Measurements from ENCODE around the gene KIF26A. TPM values are rescaled to one million over a fixed set of nuclear protein-coding genes. Genes with fewer than 3 reads are reported as not detected.

KIF26A gene
- total and polyA plus RNA-seq, 2 of the 13 experiments (the other 11 are each of a cell fraction or from before 2014, with no cell fraction given): not detected

DNA sequence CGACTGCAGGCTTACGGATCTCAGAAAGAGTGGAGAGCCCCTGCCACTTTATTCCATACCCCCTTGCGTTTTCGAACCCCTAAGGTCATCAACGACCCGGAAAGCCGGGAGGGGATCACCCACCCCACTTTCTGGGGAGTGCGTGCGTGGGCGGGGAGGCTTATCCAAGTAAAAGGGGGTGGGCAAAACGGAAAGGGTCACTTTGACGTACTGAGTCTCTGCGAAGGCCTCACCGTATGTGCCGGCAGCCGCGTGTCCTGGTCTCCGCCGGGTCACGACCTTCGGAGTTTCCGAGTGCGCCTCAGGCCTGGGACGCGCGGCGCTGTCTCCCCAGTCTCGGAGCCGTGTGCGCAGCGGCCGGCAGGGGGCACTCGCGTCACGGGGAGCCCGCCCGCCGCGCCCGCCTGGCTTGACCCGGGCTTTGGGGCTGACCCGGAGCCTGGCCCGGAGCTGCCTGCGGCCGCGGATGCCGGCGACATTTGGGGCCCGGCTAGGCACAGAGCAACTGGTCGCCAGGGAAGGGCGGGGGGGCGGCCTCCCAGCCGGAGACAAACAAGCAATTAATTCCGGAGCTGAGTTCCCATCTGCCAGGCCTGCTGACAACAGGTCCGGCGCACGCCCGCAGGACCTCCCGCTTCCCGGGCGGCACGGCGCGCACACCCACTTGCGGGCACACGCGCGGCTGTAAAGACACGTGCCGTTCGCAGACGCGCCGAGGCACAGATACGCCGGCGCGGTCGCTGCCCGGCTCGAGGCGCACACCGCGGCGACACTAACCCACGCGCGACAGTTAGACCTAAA is 890 bp upstream of the KIF26A start:
- Histone ChIP-seq H3K36me3 (replicated peaks in 1 of 2; ENCODE audit: control insufficient read depth in 1 of 2, insufficient read depth in 2 of 2, low read length in 2 of 2) (no peaks in the 10 kb centered on the region), H3K9me3 (ENCODE audit: low read length) (no peaks in the 10 kb centered on the region), H3K9ac (ENCODE audit: insufficient read depth, low read depth, low read length) (no peak overlapping the region), H3K27ac (ENCODE audit: extremely low read length, insufficient read depth, low read length) (no peak overlapping the region), H3K27me3 (ENCODE audit: control insufficient read depth in 1 of 2, insufficient read depth in 2 of 2, low read length in 2 of 2) (peaks cover 8 to 58% of the 10 kb centered on the region in 2 experiments; a peak in 4 of 5 replicates), H3K4me1 (ENCODE audit: insufficient read depth, low read length) (no peaks in the 10 kb centered on the region), H3K79me2 (ENCODE audit: insufficient read depth, low read length) (no peaks in the 10 kb centered on the region), H4K20me1 (ENCODE audit: insufficient read depth, low read length) (0 out of 2 replicates have a peak, but pooled peaks cover 2% of the 10 kb centered on the region), H3K4me3 (replicated peaks in 1 of 3; ENCODE audit: insufficient read depth in 1 of 3, low read depth in 2 of 3, low read length in 3 of 3) (no peak overlapping the region; a peak in 1 of 6 replicates), H2AFZ (ENCODE audit: low read length) (no peak overlapping the region), H3K4me2 (ENCODE audit: low read depth, low read length) (peak overlapping the region; percentile 18; the same call in 1 of the 2 replicates)
- WGBS (ENCODE audit: low lambda C conversion rate): 20% methylated on average over 19 of the region's 88 CpGs
- no peak for FAIRE-seq
- peak; percentile 84 for ATAC-seq
- BruUV-seq (replicated peaks): no TSS peak
- ChIA-PET CTCF (ENCODE audit: low intra/inter-chr PET ratio, low total read pairs) (interaction anchor here (0.6 to 1.4 kb wide), 5 partner anchors 43 to 502 kb away, joined by 3 to 10 read pairs (median 4); no protein-coding TSS in a partner anchor), POLR2A (no interaction called here)
- DNase-seq (ENCODE audit: low spot score): peak; percentile 10
- intact Hi-C loops (cut with micrococcal nuclease; ENCODE audit: unreplicated experiment) (loop anchor here (1.0 kb wide), 1 partner anchor 427 kb away; no protein-coding TSS in a partner anchor), in situ Hi-C loops (cut with HindIII; ENCODE audit: extremely low pct_ligation_motif_present, low pct_unique_long_range_greater_than_20kb) (loop anchor here (5.0 kb wide), 2 partner anchors 425 to 505 kb away; no protein-coding TSS in a partner anchor)
- TF ChIP-seq ZKSCAN1 (IDR thresholded peaks at IDR 0.05; ENCODE audit: low read length) (no peak), ZNF414 (CRISPR knock-in tag; IDR thresholded peaks at IDR 0.05) (no peak), HNRNPH1 (optimal IDR thresholded peaks at IDR 0.05; ENCODE audit: low read depth, low read length) (no peak), JUN (CRISPR knock-in tag; IDR thresholded peaks at IDR 0.05) (no peak), HMGXB4 (CRISPR knock-in tag; IDR thresholded peaks at IDR 0.05; ENCODE audit: borderline replicate concordance in 1 of 2, low read depth in 1 of 2) (peak in 1 of 2 experiments; percentile 32; a peak in 1 of 4 replicates), KMT2B (CRISPR knock-in tag; IDR thresholded peaks at IDR 0.05) (no peak), ZFP91 (CRISPR knock-in tag; IDR thresholded peaks at IDR 0.05; ENCODE audit: borderline replicate concordance) (peak; percentile 45; the same call in 1 of the 2 replicates), ZNF878 (CRISPR knock-in tag; IDR thresholded peaks at IDR 0.05) (no peak), GATA4 (IDR thresholded peaks at IDR 0.05; ENCODE audit: borderline replicate concordance, low read depth) (no peak), ZNF691 (CRISPR knock-in tag; IDR thresholded peaks at IDR 0.05; ENCODE audit: borderline replicate concordance, low read depth) (0 out of 2 replicates have a peak, but pooled peaks have one; percentile 48), ZNF619 (CRISPR knock-in tag; IDR thresholded peaks at IDR 0.05) (no peak), GABPB1 (CRISPR knock-in tag; IDR thresholded peaks at IDR 0.05) (peak; percentile 20; the same call in 1 of the 2 replicates)
- TF ChIP-seq, protein P1, sequence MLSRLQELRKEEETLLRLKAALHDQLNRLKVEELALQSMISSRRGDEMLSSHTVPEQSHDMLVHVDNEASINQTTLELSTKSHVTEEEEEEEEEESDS (CRISPR knock-in tag; IDR thresholded peaks at IDR 0.05; ENCODE audit: borderline replicate concordance): no peak
- TF ChIP-seq, protein P2, sequence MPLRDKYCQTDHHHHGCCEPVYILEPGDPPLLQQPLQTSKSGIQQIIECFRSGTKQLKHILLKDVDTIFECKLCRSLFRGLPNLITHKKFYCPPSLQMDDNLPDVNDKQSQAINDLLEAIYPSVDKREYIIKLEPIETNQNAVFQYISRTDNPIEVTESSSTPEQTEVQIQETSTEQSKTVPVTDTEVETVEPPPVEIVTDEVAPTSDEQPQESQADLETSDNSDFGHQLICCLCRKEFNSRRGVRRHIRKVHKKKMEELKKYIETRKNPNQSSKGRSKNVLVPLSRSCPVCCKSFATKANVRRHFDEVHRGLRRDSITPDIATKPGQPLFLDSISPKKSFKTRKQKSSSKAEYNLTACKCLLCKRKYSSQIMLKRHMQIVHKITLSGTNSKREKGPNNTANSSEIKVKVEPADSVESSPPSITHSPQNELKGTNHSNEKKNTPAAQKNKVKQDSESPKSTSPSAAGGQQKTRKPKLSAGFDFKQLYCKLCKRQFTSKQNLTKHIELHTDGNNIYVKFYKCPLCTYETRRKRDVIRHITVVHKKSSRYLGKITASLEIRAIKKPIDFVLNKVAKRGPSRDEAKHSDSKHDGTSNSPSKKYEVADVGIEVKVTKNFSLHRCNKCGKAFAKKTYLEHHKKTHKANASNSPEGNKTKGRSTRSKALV (CRISPR knock-in tag; IDR thresholded peaks at IDR 0.05): peak; percentile 66; the same call in 1 of the 2 replicates

Data from HepG2 (cell line).